Calu3 (cell line): Measurements from ENCODE around the gene TEX11. TPM values are rescaled to one million over a fixed set of nuclear protein-coding genes. Genes with fewer than 3 reads are reported as not detected.
"Not testable (repeated sequence)": the region's sequence is repeated elsewhere in the genome, so short reads cannot be mapped to it uniquely, and the experiment has no call there.

Experiments
- BruUV-seq: library from RNA; stranded (reverse); fragments of 400-500 nt; replicated peaks from 2 replicates; lab custom pipeline; 2021; lab: Mats Ljungman, UMichigan
- CTCF ChIA-PET: fragments of 300-600 bp; sonication (Branson Sonifier 250); formaldehyde crosslinking; loops from one replicate; lab custom pipeline; 2022; ENCODE audit warnings: antibody characterized with exemption; lab: Charles Lee
- DNase-seq: peaks from one replicate; pipeline ENCODE4 v3.0.0; 2022
- H3K27ac Mint-ChIP-seq: one replicate; pipeline ENCODE4 v1.8.0; 2022; ENCODE audit warnings: mixed read lengths; ENCODE audit not compliant: unreplicated experiment
- H3K27me3 Mint-ChIP-seq: one replicate; pipeline ENCODE4 v1.8.0; 2022; ENCODE audit warnings: mixed read lengths; ENCODE audit not compliant: unreplicated experiment
- H3K36me3 Mint-ChIP-seq: one replicate; pipeline ENCODE4 v1.8.0; 2022; ENCODE audit warnings: mild to moderate bottlenecking, moderate library complexity, mixed read lengths; ENCODE audit not compliant: insufficient read depth, unreplicated experiment
- H3K4me1 Mint-ChIP-seq: one replicate; pipeline ENCODE4 v1.8.0; 2022; ENCODE audit warnings: mild to moderate bottlenecking, low read depth, mixed read lengths; ENCODE audit not compliant: unreplicated experiment
- H3K4me3 Mint-ChIP-seq: one replicate; pipeline ENCODE4 v1.8.0; 2022; ENCODE audit warnings: mild to moderate bottlenecking, low read depth, moderate library complexity, mixed read lengths; ENCODE audit not compliant: unreplicated experiment
- H3K9me3 Mint-ChIP-seq: one replicate; pipeline ENCODE4 v1.8.0; 2022; ENCODE audit warnings: low read depth, mixed read lengths; ENCODE audit not compliant: unreplicated experiment
- intact Hi-C: fragments of 100-400 bp; cut with micrococcal nuclease; formaldehyde crosslinking; loops from one replicate; pipeline ENCODE4 v1.10.0; 2022; ENCODE audit not compliant: unreplicated experiment
- total RNA-seq: library from RNA; stranded (reverse); gene quantifications from 2 replicates; pipeline ENCODE4 v1.2.3, GENCODE V29; 2022
- TF ChIP-seq, protein P1 (sequence below): fragments of 200-600 bp; IDR thresholded peaks from one replicate; pipeline ENCODE4 v1.8.0; 2022; ENCODE audit warnings: antibody characterized with exemption; ENCODE audit not compliant: unreplicated experiment

TEX11 gene
- total RNA-seq, 1 experiment from 2014 or later: not detected

- Mint-ChIP-seq H3K4me1 (no peaks in the 10 kb centered on the region), H3K4me3 (no peak overlapping the region), H3K27me3 (peaks cover 40% of the 10 kb centered on the region), H3K9me3 (no peaks in the 10 kb centered on the region), H3K27ac (no peak overlapping the region), H3K36me3 (no peaks in the 10 kb centered on the region)
- CTCF ChIA-PET: no interaction called here
- DNase-seq: no peak
- intact Hi-C loops: no loop called here
- TF ChIP-seq, protein P1, sequence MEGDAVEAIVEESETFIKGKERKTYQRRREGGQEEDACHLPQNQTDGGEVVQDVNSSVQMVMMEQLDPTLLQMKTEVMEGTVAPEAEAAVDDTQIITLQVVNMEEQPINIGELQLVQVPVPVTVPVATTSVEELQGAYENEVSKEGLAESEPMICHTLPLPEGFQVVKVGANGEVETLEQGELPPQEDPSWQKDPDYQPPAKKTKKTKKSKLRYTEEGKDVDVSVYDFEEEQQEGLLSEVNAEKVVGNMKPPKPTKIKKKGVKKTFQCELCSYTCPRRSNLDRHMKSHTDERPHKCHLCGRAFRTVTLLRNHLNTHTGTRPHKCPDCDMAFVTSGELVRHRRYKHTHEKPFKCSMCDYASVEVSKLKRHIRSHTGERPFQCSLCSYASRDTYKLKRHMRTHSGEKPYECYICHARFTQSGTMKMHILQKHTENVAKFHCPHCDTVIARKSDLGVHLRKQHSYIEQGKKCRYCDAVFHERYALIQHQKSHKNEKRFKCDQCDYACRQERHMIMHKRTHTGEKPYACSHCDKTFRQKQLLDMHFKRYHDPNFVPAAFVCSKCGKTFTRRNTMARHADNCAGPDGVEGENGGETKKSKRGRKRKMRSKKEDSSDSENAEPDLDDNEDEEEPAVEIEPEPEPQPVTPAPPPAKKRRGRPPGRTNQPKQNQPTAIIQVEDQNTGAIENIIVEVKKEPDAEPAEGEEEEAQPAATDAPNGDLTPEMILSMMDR: no peak
- no TSS peak for BruUV-seq
Observed at GRCh38 chrX:70613295-70613694, 295.2 kb downstream of the TEX11 start.

- Mint-ChIP-seq H3K36me3 (no peaks in the 10 kb centered on the region), H3K4me1 (no peaks in the 10 kb centered on the region), H3K27me3 (peaks cover 32% of the 10 kb centered on the region), H3K9me3 (no peaks in the 10 kb centered on the region), H3K4me3 (no peak overlapping the region), H3K27ac (no peak overlapping the region)
- DNase-seq: no peak
- TF ChIP-seq, protein P1: no peak
- intact Hi-C loops: no loop called here
- CTCF ChIA-PET: no interaction called here
- BruUV-seq: no TSS peak
Observed at GRCh38 chrX:70605352-70605751, 303.2 kb downstream of the TEX11 start.

GRCh38 chrX:70592091-70592490 lies 316.4 kb downstream of the TEX11 start:
- Mint-ChIP-seq H3K4me1 (no peaks in the 10 kb centered on the region), H3K27ac (no peak overlapping the region), H3K9me3 (peaks cover 2% of the 10 kb centered on the region), H3K36me3 (no peaks in the 10 kb centered on the region), H3K27me3 (no peaks in the 10 kb centered on the region), H3K4me3 (no peak overlapping the region)
- TF ChIP-seq, protein P1: no peak
- CTCF ChIA-PET: interaction anchor here (0.6 to 1.1 kb wide), 3 partner anchors 16 to 73 kb away, joined by 3 to 6 read pairs (median 3); no protein-coding TSS in a partner anchor
- intact Hi-C loops: no loop called here
- peak; percentile 20 for DNase-seq
- BruUV-seq: no TSS peak

DNA sequence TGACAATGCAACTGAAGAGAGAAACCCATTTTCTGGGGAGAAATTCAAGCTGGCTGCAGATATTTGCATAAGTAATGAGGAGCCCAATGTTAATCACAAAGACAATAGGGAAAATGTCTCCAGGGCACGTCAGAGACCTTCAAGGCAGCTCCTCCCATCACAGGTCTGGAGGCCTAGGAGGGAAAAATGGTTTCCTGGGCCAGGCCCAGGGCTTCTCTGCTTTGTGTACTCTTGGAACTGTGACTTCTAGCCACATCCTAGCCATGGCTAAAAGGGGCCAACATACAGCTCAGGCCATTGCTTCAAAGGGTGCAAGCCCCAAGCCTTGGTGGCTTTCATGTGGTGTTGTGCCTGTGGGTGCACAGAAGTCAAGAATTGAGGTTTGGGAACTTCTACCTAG lies 321.4 kb downstream of the TEX11 start:
- H3K9me3 Mint-ChIP-seq, BruUV-seq, CTCF ChIA-PET: not testable (repeated sequence)

DNA sequence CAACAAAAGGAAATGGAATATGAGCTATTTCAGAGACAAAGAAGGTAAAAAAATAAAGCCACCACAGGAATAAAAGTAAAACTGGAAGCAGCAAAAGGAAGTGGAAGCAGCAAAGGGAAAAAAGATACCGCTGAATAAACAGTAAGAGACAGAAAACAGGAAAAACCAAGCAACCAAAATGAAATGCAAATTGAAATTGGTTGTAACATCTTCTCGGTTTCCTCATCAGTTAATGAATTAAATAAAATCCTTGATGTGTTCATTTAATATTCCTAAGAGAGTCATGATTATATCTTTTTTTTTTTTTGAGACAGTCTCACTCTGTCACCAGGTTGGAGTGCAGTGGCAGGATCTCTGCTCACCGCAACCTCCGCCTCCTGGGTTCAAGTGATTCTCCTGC lies 331.1 kb downstream of the TEX11 start:
- TF ChIP-seq, protein P1: no peak
- no TSS peak for BruUV-seq
- Mint-ChIP-seq H3K27me3 (no peaks in the 10 kb centered on the region), H3K9me3 (peaks cover 5% of the 10 kb centered on the region), H3K36me3 (no peaks in the 10 kb centered on the region), H3K27ac (no peak overlapping the region), H3K4me1 (no peaks in the 10 kb centered on the region), H3K4me3 (no peak overlapping the region)
- CTCF ChIA-PET: no interaction called here
- intact Hi-C loops: no loop called here
- DNase-seq: no peak

More for the DNA sequence above, 321.4 kb downstream of the TEX11 start:
- H3K27me3 Mint-ChIP-seq, intact Hi-C loops, DNase-seq, H3K4me3 Mint-ChIP-seq, H3K36me3 Mint-ChIP-seq, H3K27ac Mint-ChIP-seq, H3K4me1 Mint-ChIP-seq: not testable (repeated sequence)

GRCh38 chrX:70569922-70570576 lies 338.5 kb downstream of the TEX11 start:
- DNase-seq, H3K4me1 Mint-ChIP-seq, H3K27ac Mint-ChIP-seq, intact Hi-C loops, H3K9me3 Mint-ChIP-seq, H3K4me3 Mint-ChIP-seq, BruUV-seq, H3K36me3 Mint-ChIP-seq, CTCF ChIA-PET: not testable (repeated sequence)
- H3K27me3 Mint-ChIP-seq: peaks cover 12% of the 10 kb centered on the region
